Stimulated activated CD8-positive, alpha-beta memory T cell treated with anti-CD3 and anti-CD28 coated beads, Interleukin-2, amount 100 ng/mL, for 48 hours (primary cell): Measurements from ENCODE around the gene ICA1L.
"Not testable (repeated sequence)": the region's sequence is repeated elsewhere in the genome, so short reads cannot be mapped to it uniquely, and the experiment has no call there.

Experiments used
- DNase-seq, 2 donors: peaks; one replicate each; pipeline ENCODE4 v3.0.0-alpha.2; 2020; ENCODE audit warnings: low read depth in 2 of 2

Gene ICA1L

DNA sequence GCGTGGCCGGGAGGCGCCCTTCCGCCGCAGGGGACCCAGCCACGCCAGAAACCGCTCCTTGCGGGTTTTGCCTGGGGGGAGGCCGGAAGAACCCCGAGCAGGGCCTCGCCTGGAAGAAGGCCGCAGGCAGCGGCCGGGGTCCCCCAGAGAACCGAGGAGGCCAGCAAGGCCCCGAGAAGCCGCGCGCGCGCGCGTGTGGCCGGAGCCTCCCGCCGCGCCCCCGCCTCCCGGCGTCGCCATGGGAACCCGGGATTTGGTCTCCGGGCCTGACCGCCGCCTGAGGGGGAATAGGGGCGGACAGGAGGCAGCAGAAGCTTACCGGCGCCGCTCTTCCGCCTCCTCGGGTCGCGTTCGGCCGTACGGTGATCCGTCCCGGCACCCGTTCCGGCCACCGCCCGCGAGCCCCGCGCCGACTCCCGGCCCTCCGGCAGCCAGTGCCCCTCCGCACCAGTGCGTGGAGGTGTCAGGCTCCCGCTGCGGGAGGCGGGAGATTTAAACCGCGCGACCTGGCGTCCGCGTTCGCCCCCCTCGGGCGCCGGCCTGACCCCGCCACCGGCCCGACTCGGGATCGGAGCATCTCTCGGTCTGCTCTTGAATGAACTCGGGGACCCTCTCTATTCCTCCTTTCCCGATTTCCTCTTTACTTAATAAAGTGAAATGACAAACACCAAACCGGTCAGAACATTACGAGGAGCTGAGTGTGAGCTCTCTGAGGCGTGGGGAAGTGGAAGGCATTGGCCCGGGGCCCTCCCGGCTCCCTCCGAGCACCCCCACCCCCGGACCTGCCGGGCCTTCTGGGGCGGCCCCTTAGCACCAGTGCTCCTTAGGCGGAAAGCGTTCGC, at the start of gene ICA1L:
Gene ICA1L, minus strand, starts transcription at position 467 of the 842 bp plus-strand sequence. CDS start 42,757 bp downstream, outside the sequence.
- DNase-seq, result peak; percentile 39 to 47

DNA sequence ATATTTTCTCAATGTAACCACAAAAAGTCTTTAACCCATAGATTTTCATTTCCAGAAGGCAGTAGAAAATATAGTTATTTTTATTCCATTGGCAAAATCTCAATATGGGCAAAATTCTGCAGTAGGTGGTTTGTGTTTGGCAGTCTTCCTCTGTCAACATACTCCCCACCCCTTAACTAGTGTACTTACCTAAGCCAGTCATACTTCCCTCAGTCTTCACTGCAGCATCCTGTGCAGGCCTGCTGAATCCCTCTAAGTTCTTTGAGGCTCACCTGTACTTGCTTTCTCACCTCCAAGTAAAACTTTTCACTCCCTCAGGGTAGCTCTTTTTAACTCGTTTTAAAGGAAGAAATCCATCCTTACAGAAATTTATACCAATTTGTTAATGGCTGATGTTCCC, 47.3 kb upstream of the ICA1L start:
- no peak for DNase-seq

GRCh38 chr2:202912342-202913201, 41.0 kb upstream of the ICA1L start:
- peak in 1 of 2 donors; percentile 2 for DNase-seq

- peak; percentile 85 to 87 for DNase-seq
These were observed 40.2 kb upstream of the ICA1L start, which contains the start of the genes CARF and WDR12 for GRCh38 chr2:202911512-202912341. CARF (plus strand) TSS chr2:202912275; CDS start chr2:202941903, 29,628 bp downstream. WDR12 (minus strand) TSS chr2:202911673; CDS start chr2:202911476, 197 bp downstream.

DNA sequence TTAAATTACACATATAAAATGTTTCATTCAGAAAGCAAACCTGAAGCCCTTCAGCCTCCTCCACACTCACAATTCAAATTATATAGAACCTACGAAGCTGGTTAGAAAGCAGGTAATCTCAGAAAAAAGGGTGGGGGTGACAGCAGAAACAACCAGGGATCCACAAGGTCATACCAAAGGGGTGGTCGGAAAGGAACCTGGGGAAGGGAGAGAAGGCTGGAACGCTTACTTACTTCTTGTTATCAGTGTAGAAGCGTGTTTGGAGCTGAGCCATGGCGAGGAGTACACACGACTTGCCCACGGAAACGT, 39.6 kb upstream of the ICA1L start:
- DNase-seq, result no peak

DNA sequence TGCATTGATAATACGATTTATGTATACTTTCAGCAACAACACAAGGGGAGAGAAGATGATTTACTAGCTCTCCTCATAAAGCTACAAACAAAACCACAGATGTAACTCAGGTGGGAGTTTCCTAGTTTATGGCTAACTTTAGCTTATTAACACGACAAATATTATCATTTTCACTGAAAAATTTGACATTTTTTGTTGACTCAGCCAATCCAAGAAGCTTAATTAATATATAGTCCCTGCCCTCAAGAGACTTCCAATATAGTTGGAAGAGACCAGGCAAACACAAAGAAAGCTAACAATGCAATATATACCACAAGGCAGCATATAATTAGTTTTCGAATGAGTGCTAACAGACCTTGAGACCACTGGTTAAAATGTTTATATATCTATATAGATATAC, 39.1 kb upstream of the ICA1L start:
- no peak for DNase-seq

DNA sequence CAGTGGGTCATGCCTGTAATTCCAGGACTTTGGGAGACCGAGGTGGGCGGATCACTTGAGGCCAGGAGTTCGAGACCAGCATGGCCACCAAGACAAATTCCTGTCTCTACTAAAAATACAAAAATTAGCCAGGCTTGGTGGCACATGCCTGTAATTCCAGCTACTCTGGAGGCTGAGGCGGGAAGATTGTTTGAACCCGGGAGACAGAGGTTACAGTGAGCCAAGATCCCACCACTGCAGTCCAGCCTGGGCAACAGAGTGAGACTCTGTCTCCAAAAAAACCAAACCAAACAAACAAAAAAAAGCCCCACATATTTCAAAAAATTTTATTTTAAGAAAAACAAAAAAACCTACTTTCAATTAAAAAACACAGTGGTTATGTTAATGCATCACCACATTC, 38.7 kb upstream of the ICA1L start:
- DNase-seq, result not testable (repeated sequence)

DNA sequence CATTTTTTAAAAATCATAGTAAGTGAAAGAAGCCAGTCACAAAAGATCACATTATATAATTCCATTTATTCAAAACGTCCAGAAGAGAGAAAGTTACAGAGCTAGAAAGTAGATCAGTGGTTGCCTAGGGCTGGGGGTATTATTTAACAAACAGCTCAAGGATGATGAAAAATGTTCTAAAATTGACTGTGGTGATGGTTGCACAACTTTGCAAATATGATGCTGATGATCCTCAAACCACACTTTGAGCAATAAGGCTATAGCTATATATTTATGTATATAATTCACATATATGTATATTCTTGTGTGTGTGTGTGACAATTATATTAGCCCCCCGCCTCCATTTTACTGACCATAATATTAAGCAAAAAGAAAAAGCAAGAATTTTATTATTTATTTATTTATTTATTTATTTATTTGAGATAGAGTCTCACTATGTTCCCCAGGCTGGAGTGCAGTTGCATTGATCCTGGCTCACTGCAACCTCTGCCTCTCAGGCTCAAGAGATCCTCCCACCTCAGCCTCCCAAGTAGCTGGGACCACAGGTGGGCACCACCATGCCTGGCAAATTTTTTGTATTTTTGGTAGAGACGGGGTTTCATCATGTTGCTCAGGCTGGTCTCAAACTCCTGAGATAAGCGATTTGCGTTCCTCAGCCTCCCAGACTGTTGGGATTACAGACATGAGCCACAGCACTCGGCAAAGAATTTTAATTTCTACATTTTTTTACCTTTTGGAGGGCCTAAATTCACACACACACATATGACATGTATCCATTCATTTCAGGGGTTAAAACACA, 38.0 kb upstream of the ICA1L start:
- DNase-seq, result no peak

GRCh38 chr2:202908186-202908585, 36.6 kb upstream of the ICA1L start:
- no peak for DNase-seq

GRCh38 chr2:202905507-202905906, 33.9 kb upstream of the ICA1L start:
- DNase-seq, result not testable (repeated sequence)

GRCh38 chr2:202885190-202885589, 13.6 kb upstream of the ICA1L start:
- no peak for DNase-seq

GRCh38 chr2:202883987-202884675, 12.6 kb upstream of the ICA1L start:
- no peak for DNase-seq

DNA sequence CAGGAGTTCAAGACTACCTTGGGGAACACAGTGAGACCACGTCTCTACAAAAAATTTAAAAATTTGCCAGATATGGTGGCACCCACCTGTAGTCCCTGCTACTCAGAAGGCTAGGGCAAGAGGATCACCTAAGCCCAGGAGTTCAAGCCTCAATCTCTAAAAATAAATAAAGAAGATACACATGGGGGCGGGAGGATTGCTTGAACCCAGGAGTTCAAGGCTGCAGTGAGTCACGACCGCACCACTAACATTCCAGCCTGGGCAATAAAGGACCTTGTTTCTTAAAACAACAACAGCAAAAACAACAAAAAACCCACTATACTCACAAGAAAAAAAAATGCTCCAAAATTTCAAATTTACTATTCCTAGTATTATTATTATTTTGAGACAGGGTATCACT, 10.0 kb upstream of the ICA1L start:
- DNase-seq, result no peak

- DNase-seq, result no peak
These were observed 6.1 kb upstream of the ICA1L start for GRCh38 chr2:202877699-202878098.

GRCh38 chr2:202870431-202871299, 901 bp downstream of the ICA1L start:
- DNase-seq, result peak; percentile 53 to 57

DNA sequence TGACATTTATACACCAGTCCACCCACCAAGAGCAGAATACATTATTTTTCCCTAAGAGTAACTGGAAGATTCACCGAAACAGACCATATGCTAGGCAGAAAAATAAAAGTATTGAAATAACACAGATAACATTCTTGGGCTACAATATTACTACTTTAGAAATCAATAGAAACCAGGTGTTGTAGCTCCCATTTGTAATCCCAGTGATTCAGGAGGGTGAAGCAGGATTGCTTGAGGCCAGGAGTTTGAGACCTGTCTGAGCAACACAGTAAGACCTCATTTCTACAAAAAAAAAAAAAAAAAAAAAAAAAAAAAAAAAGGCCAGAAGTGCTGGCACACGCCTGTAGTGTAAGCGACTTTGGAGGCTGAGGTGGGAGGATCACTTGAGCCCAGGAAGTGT, 9.6 kb downstream of the ICA1L start:
- DNase-seq, result no peak

- DNase-seq, result no peak
These were observed 13.0 kb downstream of the ICA1L start for GRCh38 chr2:202858601-202859000.

GRCh38 chr2:202849343-202849742, 22.2 kb downstream of the ICA1L start:
- DNase-seq, result not testable (repeated sequence)

DNA sequence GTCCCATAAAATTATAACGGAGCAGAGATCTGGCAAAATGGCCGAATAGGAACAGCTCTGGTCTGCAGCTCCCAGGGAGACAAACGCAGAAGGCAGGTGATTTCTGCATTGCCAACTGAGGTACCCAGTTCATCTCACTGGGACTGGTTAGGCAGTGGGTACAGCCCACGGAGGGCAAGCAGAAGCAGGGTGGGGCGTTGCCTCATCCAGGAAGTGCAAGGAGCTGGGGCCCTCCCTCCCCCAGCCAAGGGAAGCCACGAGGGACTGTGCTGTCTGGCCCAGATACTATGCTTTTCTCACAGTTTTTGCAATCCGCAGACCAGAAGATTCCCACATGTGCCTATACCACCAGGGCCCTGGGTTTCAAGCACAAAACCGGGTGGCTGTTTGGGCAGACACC, 22.8 kb downstream of the ICA1L start:
- no peak for DNase-seq
